HG02885 (cell line): ENCODE measurements around the gene FBRSL1.

ENCODE experiments used
- ATAC-seq: cut with Tn5 transposase; IDR thresholded peaks from one replicate; pipeline ENCODE4 v1.9.1; 2021; ENCODE audit warnings: mild to moderate bottlenecking; ENCODE audit not compliant: unreplicated experiment, poor library complexity

The FBRSL1 gene

DNA sequence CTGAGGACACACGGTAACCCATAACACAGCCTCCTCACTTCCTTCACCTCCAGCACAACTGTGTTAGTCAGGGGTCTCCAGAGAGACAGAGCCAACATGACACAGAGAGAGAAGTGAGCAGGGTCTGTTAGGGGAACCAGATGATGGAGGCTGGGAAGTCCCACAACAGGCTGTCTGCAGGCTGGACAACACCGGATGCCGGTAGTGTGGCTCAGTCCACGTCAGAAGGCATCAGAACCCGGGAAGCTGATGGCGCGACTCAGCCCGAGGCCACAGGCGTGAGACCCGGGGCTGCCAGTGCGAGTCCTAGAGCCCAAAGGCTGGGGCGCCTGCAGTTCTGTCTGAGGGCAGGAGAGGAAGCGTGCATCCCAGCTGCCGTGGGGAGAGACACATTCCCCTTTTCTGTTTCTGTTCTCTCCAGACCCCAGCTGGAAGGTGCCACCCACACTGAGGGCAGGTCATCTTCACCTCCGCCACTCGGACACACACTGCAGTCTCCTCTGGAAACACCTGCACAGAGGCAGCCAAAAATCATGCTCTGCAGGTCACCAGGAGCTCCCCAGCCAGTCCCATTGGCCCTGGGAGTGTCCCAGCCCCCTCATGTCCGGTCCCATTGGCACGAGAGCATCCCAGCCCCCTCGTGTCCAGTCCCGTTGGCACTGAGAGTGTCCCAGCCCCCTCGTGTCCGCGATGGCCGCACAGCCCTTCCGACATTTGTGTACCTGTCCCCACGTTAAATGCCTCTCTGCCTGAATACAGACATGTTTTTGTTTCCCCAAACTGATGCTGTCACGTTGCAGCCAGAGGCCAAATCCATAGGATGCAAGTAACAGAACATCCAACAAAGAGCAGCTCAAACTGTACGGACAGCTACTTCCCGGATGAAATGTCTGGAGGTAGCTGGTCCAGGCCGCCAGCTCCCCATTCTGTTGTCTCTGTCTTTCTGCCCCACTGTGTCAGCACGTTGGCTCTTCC lies 7.9 kb upstream of the FBRSL1 start:
- ATAC-seq = no peak

DNA sequence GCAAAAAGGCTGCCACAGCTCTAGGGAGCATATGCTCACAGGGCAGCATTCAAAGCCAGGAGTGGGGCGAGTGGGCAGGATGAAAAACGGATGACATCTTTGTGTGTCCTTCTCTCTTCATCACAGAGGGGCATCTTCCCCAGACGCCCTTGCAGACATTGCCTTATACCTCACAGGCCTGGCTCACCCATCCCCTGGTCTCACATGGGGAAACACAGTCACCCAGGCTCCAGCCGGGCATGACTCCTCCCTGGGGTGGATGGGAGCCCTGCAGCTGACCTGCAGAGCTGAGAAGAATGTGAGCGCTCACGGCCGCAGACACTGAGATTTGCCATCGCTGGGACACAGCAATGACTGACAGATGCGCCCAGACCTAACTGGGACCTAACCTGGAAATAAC lies 7.2 kb upstream of the FBRSL1 start:
- no peak for ATAC-seq

DNA sequence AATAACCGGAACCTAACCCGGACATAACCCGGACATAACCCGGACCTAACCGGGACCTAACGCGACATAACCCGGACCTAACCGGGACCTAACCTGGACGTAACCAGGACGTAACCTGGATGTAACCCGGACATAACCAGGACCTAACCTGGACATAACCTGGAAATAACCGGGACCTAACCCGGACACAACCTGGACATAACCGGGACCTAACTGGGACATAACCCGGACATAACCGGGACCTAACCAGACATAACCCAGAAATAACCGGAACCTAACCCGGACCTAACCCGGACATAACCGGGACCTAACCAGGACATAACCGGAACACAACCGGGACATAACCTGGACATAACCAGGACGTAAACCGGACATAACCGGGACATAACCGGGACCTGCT lies 6.7 kb upstream of the FBRSL1 start:
- no peak for ATAC-seq

DNA sequence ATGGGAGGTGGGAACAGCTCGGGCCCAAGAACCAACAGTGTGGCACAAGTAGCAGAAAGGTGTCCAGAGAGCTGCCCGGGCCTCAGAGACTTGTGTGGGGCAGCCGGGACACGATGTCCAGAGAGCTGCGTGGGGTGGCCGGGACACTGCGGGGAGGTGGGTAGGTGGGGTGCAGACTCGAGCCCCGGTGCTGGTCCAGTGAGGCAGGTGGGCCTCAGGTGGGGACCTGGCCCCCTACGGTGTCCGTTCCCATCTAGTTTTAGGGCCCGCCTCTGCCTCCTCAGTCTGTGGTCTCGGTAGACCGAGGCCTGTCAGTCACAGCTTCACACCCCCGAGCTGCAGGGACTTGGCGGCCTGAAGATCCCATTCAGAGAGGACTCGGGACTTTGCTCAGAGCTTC lies 6.3 kb upstream of the FBRSL1 start:
- ATAC-seq = no peak

- ATAC-seq = no peak
These were observed 5.6 kb upstream of the FBRSL1 start for GRCh38 chr12:132484183-132484890.

- no peak for ATAC-seq
These were observed 5.0 kb upstream of the FBRSL1 start for GRCh38 chr12:132484891-132485441.

GRCh38 chr12:132485619-132486018 lies 4.3 kb upstream of the FBRSL1 start:
- no peak for ATAC-seq

DNA sequence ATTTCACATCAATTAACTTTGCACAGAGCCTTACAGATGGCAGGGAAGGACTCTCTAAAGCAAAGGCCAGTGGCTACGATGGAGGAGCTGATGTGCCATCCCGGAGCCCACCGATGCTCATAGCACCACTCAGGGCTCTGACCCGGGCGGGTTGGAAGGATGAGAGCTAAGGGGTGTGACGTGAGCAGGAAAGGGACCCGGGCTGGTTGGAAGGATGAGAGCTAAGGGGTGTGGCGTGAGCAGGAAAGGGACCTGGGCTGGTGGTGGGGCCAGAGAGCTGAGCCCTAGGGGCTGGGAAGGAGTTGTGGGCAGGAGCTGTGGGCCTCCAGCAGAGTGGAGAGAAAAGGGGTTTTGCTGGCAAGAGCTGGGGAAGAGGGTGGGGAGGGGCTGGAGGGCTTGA lies 3.8 kb upstream of the FBRSL1 start:
- ATAC-seq = no peak

GRCh38 chr12:132486576-132486975 lies 3.4 kb upstream of the FBRSL1 start:
- no peak for ATAC-seq

DNA sequence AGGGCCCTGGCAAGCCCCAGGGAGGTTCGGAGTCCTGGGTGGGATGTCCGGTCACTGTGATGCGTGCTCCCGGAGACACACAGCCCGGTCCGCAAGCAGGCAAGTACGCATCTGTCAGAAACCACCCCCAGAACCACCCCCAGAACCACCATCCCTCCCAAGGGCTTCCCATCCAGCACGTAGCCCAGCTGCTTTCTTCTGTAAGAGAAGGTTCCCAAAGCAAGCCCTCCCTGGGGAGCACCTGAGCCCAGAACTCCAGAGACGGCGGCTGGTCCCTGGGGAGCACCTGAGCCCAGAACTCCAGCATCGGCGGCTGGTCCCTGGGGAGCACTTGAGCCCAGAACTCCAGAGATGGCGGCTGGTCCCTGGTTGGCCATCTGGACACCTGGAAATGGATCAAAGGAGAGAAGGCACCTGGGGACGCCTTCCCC lies 2.6 kb upstream of the FBRSL1 start:
- no peak for ATAC-seq

DNA sequence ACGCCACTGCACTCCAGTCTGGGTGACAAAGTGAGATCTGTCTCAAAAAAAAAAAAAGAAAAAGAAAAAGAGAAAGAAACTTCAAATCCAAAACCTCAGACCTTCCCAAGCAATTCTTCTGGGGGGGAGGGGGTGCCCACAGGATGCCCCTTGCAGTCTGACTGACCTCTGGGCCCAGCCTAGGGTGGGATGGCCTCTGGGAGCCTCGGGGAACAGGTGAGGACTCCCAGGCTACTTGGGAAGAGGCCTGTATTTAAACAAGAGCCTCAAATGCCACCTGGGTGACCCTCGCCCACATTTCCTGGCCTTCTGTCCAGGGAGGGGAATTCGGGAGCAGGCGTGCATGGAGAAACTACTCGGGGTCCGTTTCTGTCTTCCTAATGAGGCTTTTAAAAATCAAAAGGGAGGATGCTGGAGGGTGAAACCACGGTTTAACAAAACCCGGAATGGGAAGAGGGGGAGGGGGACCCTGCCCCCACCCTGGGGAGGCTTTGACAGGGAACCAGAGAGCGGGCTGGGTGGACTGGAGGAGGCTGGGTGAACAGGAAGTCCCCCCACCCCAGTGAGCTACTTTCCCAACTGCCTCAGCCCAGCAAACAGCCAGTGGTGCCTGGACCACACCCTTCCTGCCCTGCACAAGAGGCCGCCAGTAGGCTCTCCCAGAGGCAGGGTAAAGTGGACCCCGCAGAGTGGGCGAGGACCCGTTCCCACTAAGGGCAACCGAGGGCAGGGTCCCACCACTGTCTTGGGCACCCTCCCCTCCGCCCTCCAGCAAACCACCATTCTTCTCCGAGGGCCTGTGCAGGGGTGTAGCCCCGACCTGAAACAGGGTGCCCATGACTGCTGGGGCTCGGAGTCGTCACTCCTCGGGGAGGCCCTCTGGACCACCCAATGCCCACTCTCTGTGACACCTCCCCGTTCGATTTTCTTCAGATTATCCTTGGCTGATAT lies 1.5 kb upstream of the FBRSL1 start:
- ATAC-seq = no peak

GRCh38 chr12:132489078-132489601 lies 811 bp upstream of the FBRSL1 start:
- peak; percentile 33 for ATAC-seq

GRCh38 chr12:132490422-132491137 lies 629 bp downstream of the FBRSL1 start:
- peak; percentile 4 for ATAC-seq

DNA sequence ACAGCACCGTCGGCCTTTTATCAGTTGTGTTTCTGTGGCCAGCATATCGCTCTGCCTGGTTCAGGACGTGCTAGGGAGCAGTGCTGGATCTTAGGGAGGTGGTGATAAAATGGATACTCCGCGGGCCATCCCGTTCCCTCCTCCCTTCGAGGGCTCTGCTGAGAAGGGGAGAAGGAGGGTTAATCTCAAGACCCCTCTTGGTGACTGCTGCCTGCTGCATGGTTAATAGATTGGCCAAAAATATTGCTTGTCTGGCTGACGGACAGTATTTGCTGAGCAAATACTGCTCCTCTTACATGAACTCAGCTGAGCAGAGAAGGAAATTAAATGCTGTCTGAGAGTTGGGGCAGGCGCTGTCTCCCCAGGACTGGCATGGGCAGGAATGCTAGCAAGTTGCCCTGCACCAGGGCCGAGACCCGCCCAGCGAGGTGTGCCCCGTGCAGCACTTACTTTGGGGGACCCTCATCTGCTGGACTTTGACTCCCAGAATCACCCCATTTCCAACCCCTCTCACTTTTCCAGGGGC lies 1.2 kb downstream of the FBRSL1 start:
- no peak for ATAC-seq

- no peak for ATAC-seq
These were observed 1.9 kb downstream of the FBRSL1 start for GRCh38 chr12:132491761-132492378.

DNA sequence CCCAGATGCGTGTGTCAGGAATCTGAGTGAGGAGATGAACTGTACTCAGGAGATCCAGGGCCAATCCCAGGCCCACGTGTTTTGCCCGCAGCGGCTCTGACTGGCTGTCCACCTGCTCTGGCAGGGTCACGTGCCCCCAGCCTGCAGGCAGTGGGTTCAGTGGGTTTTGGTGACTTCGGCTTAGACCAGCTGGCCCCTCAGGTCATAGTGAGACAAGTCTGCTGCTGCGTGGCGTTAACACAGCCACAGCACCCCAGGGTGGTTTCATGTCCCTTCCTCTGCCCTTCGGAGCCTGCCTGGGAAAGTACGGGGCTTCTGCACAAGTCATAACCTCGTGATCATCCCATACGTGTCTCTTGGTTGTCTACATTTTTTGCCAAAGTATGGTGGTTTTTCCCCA lies 2.6 kb downstream of the FBRSL1 start:
- no peak for ATAC-seq

GRCh38 chr12:132492951-132493350 lies 3.0 kb downstream of the FBRSL1 start:
- no peak for ATAC-seq

DNA sequence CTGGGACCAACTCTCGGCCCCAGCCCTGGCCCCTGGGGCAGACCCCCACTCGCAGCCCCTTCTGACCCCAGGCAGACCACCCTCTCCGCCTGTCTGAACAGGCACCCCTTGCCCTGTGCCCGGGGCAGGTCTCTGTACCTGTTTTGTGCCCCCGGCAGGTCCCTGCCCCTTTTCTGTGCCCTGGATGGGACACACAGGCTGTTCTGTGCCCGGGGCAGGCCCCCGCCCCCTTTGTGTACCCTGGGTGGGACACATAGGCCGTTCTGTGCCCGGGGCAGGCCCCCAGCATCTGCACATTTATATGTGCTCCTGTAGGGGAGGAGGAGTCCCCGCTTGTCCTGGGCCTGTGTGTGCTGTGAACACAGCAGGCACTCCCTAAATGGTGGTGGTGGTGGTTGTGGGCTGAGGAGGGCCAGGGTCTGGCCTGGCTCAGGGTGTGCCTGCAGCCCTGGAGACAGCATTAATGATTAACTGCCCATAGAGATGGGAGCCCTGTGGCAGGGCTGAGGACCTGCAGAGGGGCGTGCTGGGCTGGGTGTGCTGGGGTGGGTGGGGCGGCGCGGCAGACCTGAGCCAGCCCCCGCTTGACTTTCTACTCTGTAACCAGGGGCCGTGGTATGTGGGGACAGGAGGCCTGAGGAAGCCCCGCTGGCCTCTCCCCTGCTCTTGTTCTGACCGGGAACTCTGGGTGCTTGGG lies 3.7 kb downstream of the FBRSL1 start:
- no peak for ATAC-seq
